Measurements from ENCODE around the gene FGF14.

Gene FGF14

GRCh38 chr13:101728021-101728420, 673.8 kb downstream of the FGF14 start:
- no peak for DNase-seq (ENCODE audit: low spot score)

- no peak for DNase-seq (ENCODE audit: low spot score)
Observed at GRCh38 chr13:101727118-101727517, 674.7 kb downstream of the FGF14 start.

DNA sequence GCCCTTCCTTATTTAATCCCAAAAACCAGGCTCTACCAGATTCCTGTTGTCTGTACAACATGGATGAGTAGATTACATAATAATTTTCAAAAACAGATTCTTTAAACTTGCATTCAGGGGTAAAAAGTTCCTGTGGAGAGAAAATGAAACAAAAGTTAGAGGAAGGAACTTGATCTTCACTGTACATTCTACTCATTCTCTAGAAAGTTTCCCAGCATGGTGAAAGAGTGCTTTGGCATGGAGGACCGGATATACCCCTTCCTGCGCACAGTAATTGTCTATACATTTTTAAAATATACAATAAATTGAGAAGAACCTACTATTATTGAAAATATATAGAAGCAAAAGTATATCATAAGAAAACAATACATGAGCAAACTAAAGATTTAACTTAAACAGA, 675.2 kb downstream of the FGF14 start:
- no peak for DNase-seq (ENCODE audit: low spot score)

DNA sequence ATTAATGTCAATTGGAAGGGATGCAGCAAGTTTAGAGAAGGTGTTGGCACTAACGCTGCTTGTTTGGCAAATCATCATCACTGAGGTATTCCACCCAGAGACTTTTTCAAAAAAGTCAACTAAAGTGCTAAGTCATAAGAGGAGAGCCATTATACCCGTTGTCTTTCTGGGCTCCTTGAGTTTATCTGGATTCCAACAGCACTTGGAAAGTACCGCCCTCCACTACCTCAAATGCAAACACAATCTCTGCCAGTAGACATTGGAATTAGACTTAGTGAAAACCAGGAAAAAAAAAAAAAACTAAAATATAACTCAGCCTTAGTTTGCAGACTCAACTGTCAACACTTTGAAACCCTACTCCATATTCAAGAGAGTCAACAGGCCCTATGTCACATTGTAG, 683.4 kb downstream of the FGF14 start:
- no peak for DNase-seq (ENCODE audit: low spot score)

DNA sequence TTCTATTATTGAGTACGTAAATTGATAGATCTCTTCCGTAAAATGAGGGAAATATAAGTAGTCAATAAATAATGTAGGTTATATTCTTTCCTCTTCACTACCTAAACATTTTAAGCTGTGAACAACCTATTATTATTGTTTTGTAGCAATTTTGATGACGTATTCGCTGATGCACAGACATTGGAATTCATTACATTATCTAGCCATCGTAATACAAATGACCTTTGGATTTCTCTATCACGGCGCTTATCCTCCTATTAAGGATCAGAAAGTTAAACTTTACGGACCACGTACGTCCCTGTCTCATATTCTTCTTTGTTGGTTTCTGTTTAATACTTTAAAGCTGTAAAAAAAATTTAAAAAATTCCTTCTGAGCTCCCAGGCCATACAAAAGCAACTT, 684.5 kb downstream of the FGF14 start:
- DNase-seq (ENCODE audit: low spot score), result no peak

GRCh38 chr13:101714195-101714594, 687.7 kb downstream of the FGF14 start:
- no peak for DNase-seq (ENCODE audit: low spot score)

- no peak for DNase-seq (ENCODE audit: low spot score)
Observed at GRCh38 chr13:101712026-101712348, 689.9 kb downstream of the FGF14 start.

DNA sequence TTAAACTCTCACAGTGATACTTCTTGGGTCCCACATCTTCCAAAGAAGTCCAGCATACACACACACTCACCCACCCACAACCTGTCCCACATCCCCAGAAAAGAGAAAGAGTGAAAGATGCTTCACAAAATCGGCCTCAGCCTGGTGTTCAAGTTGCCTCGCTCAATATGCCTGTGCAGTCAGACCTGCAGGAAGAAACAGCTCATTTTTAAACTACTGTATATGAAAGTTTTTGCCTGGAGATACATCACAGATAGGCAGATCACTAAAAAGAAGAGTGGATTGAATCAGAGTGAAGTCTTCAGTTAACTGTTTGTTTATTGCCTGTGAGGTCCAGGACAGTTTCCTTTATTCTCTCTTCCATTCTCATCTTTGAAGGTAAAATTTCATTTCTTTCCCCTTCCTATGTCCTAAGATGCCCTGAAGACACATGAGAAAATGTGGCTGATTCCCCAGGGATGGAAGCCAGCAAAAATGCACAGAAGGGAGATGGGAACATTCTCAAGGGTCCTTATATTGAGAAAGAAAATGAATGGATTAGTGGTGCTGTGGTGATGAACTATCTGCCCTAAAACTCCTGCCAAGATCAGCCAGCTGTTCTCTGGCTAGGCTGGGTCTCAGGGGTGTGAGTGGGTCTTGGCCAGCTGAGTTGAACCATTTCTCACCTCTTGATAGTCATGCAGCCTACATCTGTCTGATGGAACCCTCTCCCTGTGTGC, 690.4 kb downstream of the FGF14 start:
- no peak for DNase-seq (ENCODE audit: low spot score)

- DNase-seq (ENCODE audit: low spot score), result no peak
Observed at GRCh38 chr13:101709952-101710351, 691.9 kb downstream of the FGF14 start.

- no peak for DNase-seq (ENCODE audit: low spot score)
Observed at GRCh38 chr13:101708115-101708514, 693.7 kb downstream of the FGF14 start.

GRCh38 chr13:101707659-101708058, 694.2 kb downstream of the FGF14 start:
- no peak for DNase-seq (ENCODE audit: low spot score)

- DNase-seq (ENCODE audit: low spot score), result no peak
Observed at GRCh38 chr13:101706651-101707050, 695.2 kb downstream of the FGF14 start.

- DNase-seq (ENCODE audit: low spot score), result no peak
Observed at GRCh38 chr13:101703838-101704237, 698.0 kb downstream of the FGF14 start.

DNA sequence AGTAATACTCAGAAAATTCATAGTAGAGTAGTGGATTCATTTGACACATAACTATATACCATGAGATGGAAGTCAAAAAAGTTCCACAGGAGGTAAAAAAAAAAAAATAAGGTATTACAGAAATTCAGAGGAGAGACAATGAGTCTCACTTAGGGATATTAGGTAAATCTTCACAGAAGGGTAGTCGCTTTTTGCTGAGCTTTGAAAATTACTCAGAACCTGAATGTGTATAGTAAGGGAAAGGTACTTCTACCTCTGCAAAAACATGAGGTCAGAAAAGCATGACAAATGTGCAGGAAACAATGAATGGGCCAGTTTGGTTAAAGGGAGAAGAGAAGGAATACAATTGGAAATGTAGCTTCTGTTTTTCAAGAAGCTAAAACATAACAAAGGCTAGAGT, 698.8 kb downstream of the FGF14 start:
- DNase-seq (ENCODE audit: low spot score), result no peak

DNA sequence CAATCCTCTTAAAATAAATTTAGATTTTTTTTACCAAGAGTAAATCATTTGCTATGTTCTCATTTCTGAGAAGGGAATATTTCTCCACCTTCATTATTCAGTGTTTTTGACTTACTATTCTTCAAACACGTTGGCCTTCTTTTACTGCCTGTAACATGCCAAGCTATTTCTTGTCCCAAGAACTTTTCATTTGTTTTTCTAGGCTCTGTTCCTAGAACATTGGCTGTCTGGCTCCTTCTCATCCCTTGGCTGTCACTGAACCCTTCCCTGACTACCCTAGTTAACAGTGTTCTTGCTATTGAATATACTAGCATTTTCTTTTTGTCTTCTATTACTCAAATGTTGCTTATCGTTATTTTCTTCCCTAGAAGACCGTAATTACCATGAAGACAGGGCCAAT, 701.2 kb downstream of the FGF14 start:
- DNase-seq (ENCODE audit: low spot score), result no peak

DNA sequence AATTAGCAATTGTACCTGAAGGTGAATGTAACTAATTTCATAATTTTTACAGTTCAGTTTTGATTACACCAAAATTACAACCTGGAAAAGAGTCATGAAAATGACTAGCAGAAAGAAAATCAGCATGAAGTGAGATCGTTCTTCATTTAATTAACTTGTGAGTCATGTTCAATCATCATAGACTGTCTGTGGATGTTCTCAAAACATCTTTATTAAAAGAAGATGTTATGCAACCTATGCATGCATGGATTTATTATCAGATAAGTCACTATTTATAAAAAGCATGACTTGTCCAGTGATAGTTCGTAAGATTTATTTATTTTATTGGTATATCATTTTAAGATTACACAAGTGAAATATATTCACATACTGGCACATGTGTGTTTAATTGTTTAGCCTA, 703.4 kb downstream of the FGF14 start:
- no peak for DNase-seq (ENCODE audit: low spot score)

- DNase-seq (ENCODE audit: low spot score), result no peak
Observed at GRCh38 chr13:101697745-101698144, 704.1 kb downstream of the FGF14 start.

GRCh38 chr13:101695870-101696516, 705.9 kb downstream of the FGF14 start:
- DNase-seq (ENCODE audit: low spot score), result no peak

GRCh38 chr13:101691341-101691860, 710.4 kb downstream of the FGF14 start:
- no peak for DNase-seq (ENCODE audit: low spot score)

DNA sequence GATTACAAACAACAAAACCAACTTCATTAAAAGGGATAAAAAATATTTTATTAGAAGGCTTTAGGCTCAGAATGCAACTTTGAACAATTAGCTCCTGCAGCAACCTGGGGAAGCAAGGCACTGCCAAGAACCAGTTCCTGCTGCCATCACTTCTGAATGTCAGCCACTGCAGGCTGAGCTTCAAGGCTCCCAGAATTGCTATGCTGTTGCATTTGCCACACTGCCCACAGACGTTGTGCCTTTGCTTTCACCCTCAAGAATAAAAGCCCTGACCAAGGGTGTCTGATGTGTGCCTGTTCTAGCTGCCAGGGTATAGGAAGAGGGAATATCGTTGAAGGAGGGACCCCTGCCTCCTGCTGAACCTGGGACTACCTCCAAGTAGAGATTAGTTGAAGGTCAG, 711.0 kb downstream of the FGF14 start:
- no peak for DNase-seq (ENCODE audit: low spot score)

GRCh38 chr13:101686003-101686402, 715.8 kb downstream of the FGF14 start:
- no peak for DNase-seq (ENCODE audit: low spot score)

- DNase-seq (ENCODE audit: low spot score), result no peak
Observed at GRCh38 chr13:101681834-101682233, 720.0 kb downstream of the FGF14 start.

- DNase-seq (ENCODE audit: low spot score), result no peak
Observed at GRCh38 chr13:101673360-101674105, 728.3 kb downstream of the FGF14 start.

Data from hematopoietic multipotent progenitor cell treated with erythropoietin and hydrocortisone succinate and interleukin-3 and kit ligand, for 17 days (in vitro differentiated cells).